Left renal pelvis (tissue), 4 donors: ENCODE results near the gene KLF13. TPM values are rescaled to one million over a fixed set of nuclear protein-coding genes. Genes with fewer than 3 reads are reported as not detected.
A peak's percentile ranks its signal among the peaks of the same experiment; 100 is the strongest.

Source experiments
- DNase-seq, 4 donors: peaks; one replicate each; pipeline ENCODE4 v3.0.0-alpha.2; 2013; ENCODE audit warnings: low read depth in 4 of 4, low spot score in 3 of 4
- polyA plus RNA-seq, 4 donors: library from polyadenylated mRNA; unstranded; fragments of 120-200 nt; gene quantifications; one replicate each; pipeline ENCODE4 v1.2.1, GENCODE V29; 2013; ENCODE audit not compliant: insufficient read length in 4 of 4

The KLF13 gene
- polyA plus RNA-seq: 10 to 100 TPM; 40.1 to 69.5 (median 67.1) TPM

DNA sequence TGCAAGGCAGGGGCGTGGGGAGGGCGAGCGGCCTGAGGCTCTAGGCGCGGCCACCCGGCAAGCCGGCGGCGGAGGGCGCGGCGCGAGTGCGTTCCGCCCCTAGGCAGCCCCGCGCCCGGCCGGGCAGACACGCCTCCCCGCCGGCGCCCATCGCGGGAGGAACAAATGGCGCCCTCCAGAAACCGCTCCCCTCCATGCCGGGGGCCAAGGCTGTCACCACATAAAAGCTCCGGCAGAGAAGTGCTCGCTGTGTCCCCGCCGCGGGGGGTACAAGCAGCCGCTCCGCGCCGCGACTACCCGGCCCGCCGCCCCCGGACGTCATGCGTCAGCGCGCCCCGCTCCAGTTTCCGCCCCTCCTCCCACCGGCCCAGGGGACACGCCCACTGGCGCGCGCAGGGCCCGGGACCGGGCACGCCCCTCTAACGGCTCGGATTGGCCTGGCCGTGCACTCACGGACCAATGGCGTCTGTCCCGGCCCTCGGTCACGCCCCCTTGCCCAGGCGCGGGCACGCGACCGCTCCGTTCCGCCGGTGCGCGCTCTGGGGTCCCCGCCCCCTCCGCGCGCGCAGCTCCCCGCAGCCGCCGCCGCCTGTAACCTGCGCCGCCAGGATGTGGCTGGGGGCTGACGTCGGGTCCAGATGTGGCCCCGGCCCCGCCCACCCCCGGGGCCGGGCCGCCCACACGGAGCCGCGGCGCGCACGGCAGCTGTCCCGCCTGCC is at the start of gene KLF13:
Gene KLF13 (plus strand): TSS at position 680 of the 719 bp plus-strand sequence. CDS start 378 bp downstream, outside the sequence.
- peak; percentile 90 to 97 (median 93) for DNase-seq

- DNase-seq: no peak
Measured at GRCh38 chr15:31277335-31278060, 49.1 kb upstream of the KLF13 start.

- no peak for DNase-seq
Measured at GRCh38 chr15:31278061-31278445, 48.6 kb upstream of the KLF13 start.

DNA sequence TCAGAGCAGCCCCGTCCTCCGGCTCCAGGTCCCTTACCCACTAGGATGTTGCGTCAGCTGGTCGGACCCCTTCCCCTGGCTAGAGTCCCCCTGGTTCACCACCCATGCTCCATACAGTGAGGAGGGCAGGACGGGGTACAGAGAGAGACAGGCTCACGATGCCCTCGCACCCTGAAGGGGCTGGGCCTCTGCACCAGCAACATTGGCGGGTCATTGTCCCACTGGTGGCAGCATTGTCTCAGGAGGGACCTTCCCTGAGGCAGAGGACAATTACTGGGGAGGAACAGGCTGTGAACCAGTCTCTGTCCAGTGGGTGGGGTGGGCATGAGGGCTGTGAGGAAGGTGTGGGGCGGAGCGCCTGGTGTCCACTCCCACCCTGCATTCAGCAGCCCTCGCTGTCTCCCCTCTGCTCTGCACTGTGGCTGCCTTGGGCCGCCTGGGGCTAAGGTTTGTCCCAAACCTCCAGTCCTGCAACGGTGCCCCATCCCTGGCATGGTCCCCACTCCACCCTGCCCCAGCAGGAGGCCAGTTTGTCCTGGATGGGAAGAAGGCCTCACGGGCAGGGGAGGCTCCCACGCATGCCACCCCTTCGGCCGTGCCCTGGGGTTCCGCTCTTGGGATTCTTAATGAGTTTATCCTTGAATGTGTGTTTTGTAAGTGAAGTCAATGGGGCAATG is 48.0 kb upstream of the KLF13 start:
- DNase-seq: no peak

DNA sequence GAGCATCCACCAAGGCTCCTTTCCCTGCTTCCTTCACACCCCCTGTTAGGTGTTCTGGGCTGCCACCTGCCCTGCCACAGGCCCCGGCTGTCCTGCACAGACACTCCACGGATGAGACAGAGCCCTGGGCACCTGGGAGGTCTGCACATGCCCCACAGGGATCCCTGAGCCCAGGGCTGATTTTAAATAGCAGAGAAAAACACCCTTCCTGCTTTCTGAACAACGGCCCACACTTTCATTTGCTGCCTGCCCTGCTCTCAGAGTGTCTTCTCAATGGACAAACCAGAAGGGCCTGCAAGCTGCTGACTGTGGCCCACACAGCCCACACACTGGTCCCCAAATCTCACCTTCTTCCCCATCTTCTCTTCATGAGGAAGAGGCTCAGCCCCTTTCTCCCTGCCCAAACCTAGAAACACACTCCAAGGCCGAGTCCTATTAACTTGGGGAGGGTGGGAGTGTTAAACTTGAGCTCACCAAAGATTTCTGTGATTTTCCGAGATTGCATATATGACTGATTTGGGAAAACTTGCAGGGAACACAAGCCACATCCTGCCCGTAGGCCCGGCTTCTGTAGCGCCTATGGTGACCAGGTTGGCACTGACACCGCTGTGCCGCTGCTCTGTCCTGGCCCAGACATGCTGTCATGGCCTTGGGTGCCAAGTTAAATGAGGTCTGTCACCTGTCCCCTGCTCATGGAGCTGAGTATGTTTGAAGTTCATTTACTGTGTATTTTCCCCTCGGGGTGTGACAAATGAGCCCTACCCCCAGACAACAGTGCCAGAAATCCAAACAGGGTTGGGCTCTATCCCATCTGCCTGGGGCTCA is 47.2 kb upstream of the KLF13 start:
- DNase-seq: no peak

GRCh38 chr15:31280046-31280830 is 46.4 kb upstream of the KLF13 start:
- no peak for DNase-seq

GRCh38 chr15:31280831-31281216 is 45.8 kb upstream of the KLF13 start:
- no peak for DNase-seq

GRCh38 chr15:31283043-31283442 is 43.6 kb upstream of the KLF13 start:
- DNase-seq: no peak

DNA sequence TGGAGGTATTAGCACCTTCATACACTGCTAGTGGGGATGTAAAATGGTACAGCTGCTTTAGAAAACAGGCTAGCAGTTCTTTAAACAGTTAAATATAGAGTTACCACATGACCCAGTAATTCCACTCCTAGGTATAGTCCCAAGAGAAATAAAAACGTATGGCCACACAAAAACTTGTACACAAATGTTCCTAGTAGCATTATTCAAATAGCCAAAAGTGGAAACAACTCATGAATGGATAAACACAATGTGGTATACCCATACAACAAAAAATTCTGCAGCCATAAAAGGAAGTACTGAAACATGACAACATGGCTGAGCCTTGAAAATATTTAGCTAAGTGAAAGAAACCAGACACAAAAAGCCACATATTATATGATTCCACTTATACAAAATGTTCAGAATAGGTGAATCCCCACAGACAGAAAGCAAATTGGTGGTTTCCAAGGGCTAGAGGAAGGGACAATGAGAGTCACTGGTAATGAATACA is 40.8 kb upstream of the KLF13 start:
- DNase-seq: no peak

GRCh38 chr15:31291048-31291578 is 35.5 kb upstream of the KLF13 start:
- no peak for DNase-seq

- no peak for DNase-seq
Measured at GRCh38 chr15:31292391-31293015, 34.1 kb upstream of the KLF13 start.

- DNase-seq: no peak
Measured at GRCh38 chr15:31293655-31294054, 33.0 kb upstream of the KLF13 start.

GRCh38 chr15:31294067-31294466 is 32.6 kb upstream of the KLF13 start:
- DNase-seq: no peak

DNA sequence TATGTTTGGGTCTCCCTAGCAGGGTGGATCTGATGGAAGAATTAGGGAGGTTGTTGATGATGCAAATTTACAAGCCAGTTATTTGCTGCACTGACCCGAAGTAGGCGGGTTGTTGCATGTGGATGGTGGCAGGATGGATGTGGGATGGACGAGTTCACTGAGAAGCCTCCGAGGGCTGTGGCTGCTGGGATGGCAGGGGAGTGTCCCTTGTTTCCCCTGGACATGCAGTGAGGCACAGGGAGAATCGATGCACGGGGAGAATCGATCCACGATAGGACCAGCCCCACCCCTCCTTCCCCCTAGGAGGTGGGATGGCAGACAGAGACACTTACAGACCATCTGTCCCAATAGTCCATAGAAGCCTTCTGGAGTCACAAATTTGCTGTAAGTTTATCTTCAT is 31.0 kb upstream of the KLF13 start:
- DNase-seq: no peak

DNA sequence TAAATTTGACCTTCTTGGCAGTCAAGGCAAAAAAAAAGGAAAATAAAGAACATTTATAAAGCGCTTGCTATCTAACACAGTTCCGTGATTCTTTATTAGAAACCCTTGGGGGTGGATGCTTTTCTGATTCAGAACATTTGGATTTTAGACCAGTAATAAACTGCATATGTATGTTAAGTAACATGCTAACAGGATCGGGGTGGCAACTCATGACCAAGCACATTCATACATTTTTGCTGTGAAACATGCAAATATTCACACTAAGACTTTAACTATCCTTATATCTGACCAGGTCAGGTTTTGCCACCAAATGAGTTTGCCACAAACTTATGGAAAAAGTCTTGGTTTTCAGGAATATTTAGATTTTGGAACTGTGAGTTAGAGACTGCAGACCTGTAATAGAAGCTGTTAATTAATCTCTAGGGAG is 30.4 kb upstream of the KLF13 start:
- no peak for DNase-seq

DNA sequence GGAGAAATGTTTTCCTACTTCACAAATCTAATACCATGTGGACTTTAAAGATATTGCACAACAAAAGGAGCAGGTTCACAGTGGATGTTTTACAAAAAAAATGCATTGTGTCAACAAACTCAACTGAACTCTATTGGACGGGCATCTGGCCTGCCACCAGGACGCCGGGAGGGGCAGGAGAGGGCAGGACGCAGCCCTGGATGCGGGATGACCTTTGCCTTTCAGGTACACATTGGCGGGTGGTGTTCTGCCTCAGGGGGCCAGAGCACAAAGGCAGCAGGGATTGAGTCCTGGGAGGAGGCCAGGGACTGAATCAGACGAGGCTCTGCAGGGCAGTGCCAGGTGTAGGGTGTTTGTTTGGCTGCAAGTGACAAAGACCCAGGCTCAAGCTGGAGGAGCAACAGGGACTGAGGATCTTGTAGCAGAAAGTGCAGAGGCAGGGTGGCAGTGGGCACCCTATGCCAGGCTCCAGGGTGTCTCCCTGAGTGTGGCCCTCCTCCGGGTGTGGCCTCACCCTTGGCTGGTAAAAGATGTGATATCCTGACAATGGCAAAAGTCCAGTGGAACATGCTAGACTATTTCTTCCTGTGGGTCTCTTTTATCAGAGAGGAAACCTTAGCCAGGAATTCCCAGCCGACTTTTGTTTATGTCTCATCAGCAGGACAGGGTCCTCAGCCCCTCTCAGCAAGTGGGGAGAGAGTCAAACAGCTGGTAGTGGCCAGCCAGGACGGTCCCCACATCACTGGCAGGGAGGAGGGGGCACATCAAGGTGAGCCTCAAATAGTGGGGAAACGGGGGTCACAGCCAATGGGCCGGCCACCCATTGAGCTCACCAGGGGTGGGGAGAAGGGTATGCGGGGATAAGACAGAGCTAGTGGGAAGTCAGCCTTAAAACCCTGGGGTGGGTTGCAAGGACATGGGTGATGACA is 29.7 kb upstream of the KLF13 start:
- DNase-seq: no peak

- no peak for DNase-seq
Measured at GRCh38 chr15:31297575-31298456, 28.8 kb upstream of the KLF13 start.
